GM19025 (cell line): ENCODE measurements around the gene GOLGA8T.
"Not testable (repeated sequence)": the region's sequence is repeated elsewhere in the genome, so short reads cannot be mapped to it uniquely, and the experiment has no call there.

Experiments
- ATAC-seq: cut with Tn5 transposase; IDR thresholded peaks from one replicate; pipeline ENCODE4 v1.9.1; 2021; ENCODE audit warnings: mild to moderate bottlenecking, low read depth, moderate library complexity; ENCODE audit not compliant: unreplicated experiment

GOLGA8T gene

DNA sequence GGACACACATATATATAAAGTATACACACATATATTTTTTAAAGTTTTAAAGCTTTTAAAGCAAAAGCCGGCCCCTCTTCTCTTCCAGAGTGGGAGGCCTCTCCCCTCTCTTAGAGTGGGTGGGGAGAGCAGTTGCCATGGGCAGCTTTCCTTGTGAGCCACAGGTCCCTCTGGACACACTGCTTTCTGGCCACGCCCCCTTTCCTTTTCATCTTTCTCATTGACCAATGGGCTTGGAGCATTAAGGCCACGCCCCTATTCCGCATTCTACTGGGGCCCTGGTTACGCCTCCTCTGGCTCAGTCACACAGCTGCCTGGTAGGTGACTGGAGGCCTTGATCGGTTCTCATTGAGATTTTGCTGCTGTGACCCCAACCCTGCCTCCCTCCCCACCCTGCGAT, at the start of gene GOLGA8T:
GOLGA8T (plus strand) TSS at position 301 of the 400 bp plus-strand sequence; CDS start at position 399, 98 bp downstream.
- ATAC-seq, result not testable (repeated sequence)

DNA sequence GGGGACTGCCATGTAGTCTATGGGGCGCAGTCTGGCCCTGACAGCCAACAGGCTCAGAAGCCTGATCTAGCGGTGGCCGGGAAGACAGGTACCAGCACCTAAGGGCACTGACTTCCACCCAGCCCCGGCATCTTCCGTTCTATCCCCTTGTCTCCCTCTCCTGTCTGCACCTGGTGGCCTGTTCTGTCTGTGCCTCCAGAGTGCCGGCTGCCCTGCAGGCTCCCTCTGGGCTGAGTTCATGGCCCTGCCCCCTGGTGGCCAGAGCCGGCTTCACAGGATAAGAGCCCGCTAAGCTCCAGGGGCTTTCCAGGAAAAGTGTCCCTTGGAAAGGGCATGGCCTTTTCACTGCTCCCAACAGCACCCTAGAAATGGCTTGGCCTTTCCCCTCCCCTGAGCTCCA, 37.0 kb upstream of the GOLGA8T start:
- not testable (repeated sequence) for ATAC-seq

GRCh38 chr15:30102890-30103289, 32.0 kb upstream of the GOLGA8T start:
- ATAC-seq, result not testable (repeated sequence)

DNA sequence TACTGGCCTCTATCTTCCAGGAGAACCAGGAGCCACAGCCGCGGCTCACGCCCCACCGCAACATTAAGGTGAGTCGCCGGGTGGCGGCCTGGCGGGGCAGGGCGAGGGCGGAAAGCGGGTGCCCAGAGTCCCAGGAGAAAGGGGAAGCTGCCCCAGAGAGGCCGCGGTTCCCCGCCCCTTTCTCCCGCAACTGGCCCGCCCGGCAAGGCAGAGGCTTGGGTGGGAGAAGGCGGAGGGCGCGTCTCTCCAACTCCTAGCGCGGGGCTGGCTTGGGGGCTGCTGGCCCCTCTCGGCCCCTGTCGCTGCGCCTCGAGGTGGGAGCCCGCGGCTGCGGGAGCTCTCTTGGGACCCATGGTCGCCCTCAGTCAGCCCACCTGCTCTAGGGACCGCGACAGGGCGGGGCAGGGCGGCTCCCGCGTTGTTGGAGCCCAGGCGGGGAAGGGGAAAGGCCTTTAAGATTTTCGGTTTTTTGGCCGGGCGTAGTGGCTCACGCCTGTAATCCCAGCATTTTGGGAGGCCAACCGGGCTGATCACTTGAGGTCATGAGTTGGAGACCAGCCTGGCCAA, 30.8 kb upstream of the GOLGA8T start:
- ATAC-seq, result not testable (repeated sequence)

DNA sequence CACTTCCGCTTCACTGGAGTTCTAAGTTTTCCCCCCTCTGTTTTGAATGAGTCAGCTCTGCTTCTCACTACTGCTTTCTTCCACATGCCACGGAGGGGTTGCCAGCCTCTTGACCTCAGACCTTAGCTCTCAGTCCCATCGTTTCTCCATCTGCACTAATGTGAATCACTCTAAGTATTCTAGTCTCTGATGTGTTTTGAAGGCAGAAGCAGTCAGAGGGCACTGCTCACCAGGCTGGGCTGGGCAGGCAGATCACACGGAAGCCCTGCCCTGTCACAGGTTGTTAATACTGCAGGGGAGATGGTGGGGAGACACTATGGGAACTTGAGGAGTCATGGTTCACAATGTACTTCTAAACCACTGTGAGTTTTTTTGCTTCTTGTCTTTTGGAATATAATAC, 24.3 kb upstream of the GOLGA8T start:
- ATAC-seq, result not testable (repeated sequence)

GRCh38 chr15:30130066-30130465, 4.8 kb upstream of the GOLGA8T start:
- ATAC-seq, result not testable (repeated sequence)

GRCh38 chr15:30143246-30143645, 8.4 kb downstream of the GOLGA8T start:
- ATAC-seq, result not testable (repeated sequence)

DNA sequence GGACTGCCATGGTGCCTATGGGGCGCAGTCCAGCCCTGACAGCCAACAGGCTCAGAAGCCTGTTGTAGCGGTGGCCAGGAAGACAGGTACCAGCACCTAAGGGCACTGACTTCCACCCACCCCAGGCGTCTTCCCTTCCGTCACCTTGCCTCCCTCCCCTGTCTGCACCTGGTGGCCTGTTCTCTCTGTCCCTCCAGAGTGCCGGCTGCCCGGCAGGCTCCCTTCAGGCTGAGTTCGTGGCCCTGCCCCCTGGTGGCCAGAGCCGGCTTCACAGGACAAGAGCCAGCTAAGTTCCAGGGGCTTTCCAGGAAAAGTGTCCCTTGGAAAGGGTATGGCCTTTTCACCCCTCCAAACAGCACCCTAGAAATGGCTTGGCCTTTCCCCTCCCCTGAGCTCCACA, 15.0 kb downstream of the GOLGA8T start:
- ATAC-seq, result not testable (repeated sequence)

GRCh38 chr15:30162479-30163357, 27.9 kb downstream of the GOLGA8T start:
- ATAC-seq, result not testable (repeated sequence)

GRCh38 chr15:30163759-30164158, 28.9 kb downstream of the GOLGA8T start:
- ATAC-seq, result not testable (repeated sequence)

DNA sequence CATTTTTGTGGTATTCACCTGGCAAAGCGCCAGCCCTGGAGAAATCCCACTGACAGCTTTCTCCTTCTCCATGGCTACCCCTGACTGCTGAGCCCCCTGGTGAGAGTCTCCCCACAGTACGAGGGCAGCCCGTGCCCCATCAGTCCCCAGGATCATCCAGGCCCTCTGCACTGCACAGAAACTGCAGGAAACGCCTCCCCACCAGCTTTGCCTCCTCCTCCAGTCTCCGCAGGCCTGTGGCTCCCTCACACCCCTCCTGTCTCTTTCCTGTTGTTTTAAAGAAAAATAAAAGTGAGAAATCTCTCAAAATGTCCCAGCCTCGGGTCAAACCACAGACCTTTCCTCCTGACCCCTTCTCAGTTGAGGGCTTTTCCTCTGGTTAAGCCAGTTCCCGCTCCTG, 29.4 kb downstream of the GOLGA8T start:
- ATAC-seq, result not testable (repeated sequence)

GRCh38 chr15:30167403-30167802, 32.6 kb downstream of the GOLGA8T start:
- ATAC-seq, result not testable (repeated sequence)

GRCh38 chr15:30167886-30168285, 33.0 kb downstream of the GOLGA8T start:
- not testable (repeated sequence) for ATAC-seq

GRCh38 chr15:30171452-30171851, 36.6 kb downstream of the GOLGA8T start:
- not testable (repeated sequence) for ATAC-seq

DNA sequence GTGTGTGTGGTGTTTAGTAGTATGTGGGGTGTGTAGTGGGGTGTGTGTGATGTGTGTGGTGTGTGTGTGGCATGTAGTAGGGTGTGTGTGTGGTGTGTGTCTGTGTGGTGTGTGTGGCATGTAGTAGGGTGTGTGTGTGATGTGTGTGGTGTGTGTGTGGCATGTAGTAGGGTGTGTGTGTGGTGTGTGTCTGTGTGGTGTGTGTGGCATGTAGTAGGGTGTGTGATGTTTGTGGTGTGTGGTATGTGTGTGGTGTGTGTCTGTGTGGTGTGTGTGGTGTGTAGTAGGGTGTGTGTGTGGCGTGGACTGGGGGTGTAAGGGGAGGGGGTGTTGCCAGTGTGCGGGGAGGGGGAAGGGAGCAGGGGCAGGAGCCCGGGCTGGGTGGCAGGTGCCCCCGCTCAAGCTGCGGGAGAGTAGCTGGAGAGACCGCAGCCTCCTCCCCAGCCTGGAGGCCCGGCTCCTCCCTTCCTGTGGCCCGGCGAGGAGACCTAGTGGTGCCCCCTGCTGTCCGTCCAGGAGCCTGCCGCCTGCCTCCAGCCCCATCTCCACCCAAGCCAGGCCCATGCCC, 38.3 kb downstream of the GOLGA8T start:
- not testable (repeated sequence) for ATAC-seq

- not testable (repeated sequence) for ATAC-seq
Measured at GRCh38 chr15:30175291-30175690, 40.4 kb downstream of the GOLGA8T start.

GRCh38 chr15:30176613-30177012, 41.8 kb downstream of the GOLGA8T start:
- not testable (repeated sequence) for ATAC-seq

DNA sequence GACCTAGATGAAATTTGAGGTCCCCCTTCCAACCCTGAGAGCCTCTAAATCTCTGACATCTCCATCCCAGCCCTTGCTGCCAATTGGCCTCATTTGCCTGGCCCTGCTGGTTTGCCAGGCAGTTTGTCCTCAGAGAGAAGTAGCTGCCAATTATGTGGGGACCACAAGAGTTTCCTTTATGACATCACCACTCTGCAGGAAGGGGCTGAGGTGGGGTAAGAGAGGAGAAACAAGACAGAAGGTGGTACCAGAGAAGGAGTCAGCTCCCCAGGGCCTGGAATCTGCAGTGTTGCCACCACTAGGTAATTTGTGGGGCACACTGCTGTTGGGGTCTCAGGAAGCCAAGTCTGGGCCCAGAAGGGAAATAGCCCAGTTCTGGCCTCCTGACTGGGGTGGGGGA, 45.0 kb downstream of the GOLGA8T start:
- not testable (repeated sequence) for ATAC-seq

DNA sequence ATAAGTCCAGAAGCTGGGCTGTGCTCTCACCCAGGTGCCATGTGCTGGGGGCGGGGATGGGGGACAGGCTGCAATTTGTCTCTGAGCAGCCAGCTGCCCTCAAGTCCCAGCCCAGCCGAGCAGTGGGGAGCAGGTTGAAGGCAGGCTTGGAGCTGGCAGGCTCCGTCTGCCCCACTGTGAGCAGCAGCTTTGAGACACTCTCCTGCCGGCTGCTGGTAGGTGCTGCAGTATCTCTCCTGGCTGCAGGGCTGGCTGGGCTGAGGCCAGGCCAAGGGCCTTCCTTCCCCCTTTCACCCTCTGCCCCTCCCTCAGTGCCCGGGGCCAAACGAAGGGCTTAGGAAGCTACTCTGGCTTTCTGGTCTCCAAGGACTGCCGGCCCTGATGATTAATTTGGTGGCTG, 50.6 kb downstream of the GOLGA8T start:
- ATAC-seq, result not testable (repeated sequence)

- not testable (repeated sequence) for ATAC-seq
Measured at GRCh38 chr15:30187429-30187828, 52.6 kb downstream of the GOLGA8T start.

GRCh38 chr15:30189754-30190153, 54.9 kb downstream of the GOLGA8T start:
- not testable (repeated sequence) for ATAC-seq
